Activated T-helper 2 cell treated with anti-CD3 and anti-CD28 coated beads, Interferon-gamma antibody, Interleukin-2, Interleukin-4, amounts not matched to agents 10 μg/mL and 5 μg/mL and 100 μg/mL, durations not matched to agents 14 hours and 24 hours and 36 hours (primary cell): ENCODE results near the gene FRMPD1. TPM values are rescaled to one million over a fixed set of nuclear protein-coding genes. Genes with fewer than 3 reads are reported as not detected.

Experiments
- DNase-seq: peaks from one replicate; pipeline ENCODE4 v3.0.0; 2021; ENCODE audit warnings: low spot score
- H3K27ac Mint-ChIP-seq: one replicate; pipeline ENCODE4 v1.8.0; 2021; ENCODE audit warnings: mixed read lengths
- H3K27me3 Mint-ChIP-seq: one replicate; pipeline ENCODE4 v1.8.0; 2021; ENCODE audit warnings: low read depth, mixed read lengths
- H3K36me3 Mint-ChIP-seq: one replicate; pipeline ENCODE4 v1.8.0; 2021; ENCODE audit warnings: low read depth, mixed read lengths
- H3K4me1 Mint-ChIP-seq: one replicate; pipeline ENCODE4 v1.8.0; 2021; ENCODE audit warnings: low read depth, mixed read lengths
- H3K4me3 Mint-ChIP-seq: one replicate; pipeline ENCODE4 v1.8.0; 2021; ENCODE audit warnings: low read depth, mild to moderate bottlenecking, moderate library complexity, mixed read lengths
- H3K9me3 Mint-ChIP-seq: one replicate; pipeline ENCODE4 v1.8.0; 2021; ENCODE audit warnings: mixed read lengths
- intact Hi-C: fragments of 100-400 bp; cut with micrococcal nuclease; formaldehyde crosslinking; loops from one replicate; pipeline ENCODE4 v1.15.1; 2023
- total RNA-seq: library from RNA; stranded (reverse); gene quantifications from 2 replicates; pipeline ENCODE4 v1.2.3, GENCODE V29; 2022

Gene FRMPD1
- total RNA-seq, 1 donor from 2014 or later = not detected

- Mint-ChIP-seq H3K9me3 (no peaks in the 10 kb centered on the region), H3K27me3 (peaks cover 6% of the 10 kb centered on the region), H3K4me1 (no peaks in the 10 kb centered on the region), H3K4me3 (no peak overlapping the region), H3K27ac (no peak overlapping the region), H3K36me3 (no peaks in the 10 kb centered on the region)
- intact Hi-C loops = no loop called here
- no peak for DNase-seq
Measured at GRCh38 chr9:37621273-37622121, 29.3 kb upstream of the FRMPD1 start.

DNA sequence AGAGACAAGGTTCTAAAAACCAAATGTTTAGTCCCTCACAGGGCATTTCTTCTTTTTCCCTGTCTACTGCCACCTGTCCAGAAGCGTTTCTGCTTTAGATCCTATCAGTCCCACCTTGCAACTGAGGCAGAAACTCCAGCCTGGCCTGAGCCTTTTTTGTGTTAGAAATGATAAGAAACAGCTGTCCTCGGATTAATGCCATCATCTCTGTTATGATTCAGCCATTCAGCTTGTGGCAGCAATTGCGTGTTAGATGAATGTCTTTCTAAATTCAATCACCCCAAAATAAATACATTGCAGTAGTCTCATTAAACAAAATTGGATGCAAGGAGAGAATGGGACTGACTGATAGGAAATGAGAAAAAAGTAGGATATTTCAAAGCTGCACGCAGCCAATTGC lies 28.3 kb upstream of the FRMPD1 start:
- intact Hi-C loops = no loop called here
- no peak for DNase-seq
- Mint-ChIP-seq H3K4me1 (no peaks in the 10 kb centered on the region), H3K27ac (no peak overlapping the region), H3K36me3 (no peaks in the 10 kb centered on the region), H3K4me3 (no peak overlapping the region), H3K9me3 (no peaks in the 10 kb centered on the region), H3K27me3 (peaks cover 9% of the 10 kb centered on the region)

DNA sequence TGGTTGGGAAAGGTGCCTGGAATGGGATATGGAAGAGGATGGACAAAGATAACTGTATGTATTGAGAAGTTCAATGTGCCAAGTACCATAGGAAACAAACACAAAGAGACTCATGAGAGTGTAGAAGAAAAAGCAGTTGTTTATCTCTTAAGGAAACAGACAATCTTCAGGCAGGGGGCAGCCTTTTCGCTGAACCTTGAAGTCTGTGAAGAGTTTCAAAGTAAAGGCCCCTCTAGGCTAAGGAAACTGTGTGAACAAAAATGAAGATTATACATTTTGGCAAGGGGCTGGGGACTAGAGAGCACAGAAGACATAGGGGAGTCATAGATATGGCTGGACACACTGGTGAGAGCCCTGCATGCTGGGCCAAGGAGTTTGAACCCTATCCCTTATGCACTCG lies 27.5 kb upstream of the FRMPD1 start:
- intact Hi-C loops = no loop called here
- Mint-ChIP-seq H3K27me3 (peaks cover 9% of the 10 kb centered on the region), H3K4me1 (no peaks in the 10 kb centered on the region), H3K9me3 (no peaks in the 10 kb centered on the region), H3K36me3 (no peaks in the 10 kb centered on the region), H3K27ac (no peak overlapping the region), H3K4me3 (no peak overlapping the region)
- DNase-seq = no peak

DNA sequence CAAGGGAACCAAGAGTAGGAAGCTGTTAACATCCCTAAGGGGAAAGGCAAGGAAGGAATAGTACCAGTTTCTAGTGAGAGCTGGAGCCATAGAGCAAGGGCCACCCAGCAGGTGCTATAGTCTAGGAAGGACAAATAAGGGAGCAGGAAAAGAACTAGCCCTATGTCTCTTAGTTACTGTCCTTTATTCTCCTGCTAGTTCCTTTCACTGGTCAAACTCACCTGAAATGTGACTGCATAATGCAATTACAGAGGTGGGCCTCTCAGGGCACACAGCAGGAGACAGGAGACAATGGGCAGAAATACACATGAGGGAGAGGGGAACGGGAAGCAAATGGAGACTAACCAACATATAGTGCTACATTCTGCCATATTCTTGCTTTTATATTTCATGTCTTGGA lies 26.7 kb upstream of the FRMPD1 start:
- Mint-ChIP-seq H3K27me3 (peaks cover 6% of the 10 kb centered on the region), H3K27ac (no peak overlapping the region), H3K9me3 (no peaks in the 10 kb centered on the region), H3K4me1 (no peaks in the 10 kb centered on the region), H3K4me3 (no peak overlapping the region), H3K36me3 (no peaks in the 10 kb centered on the region)
- no peak for DNase-seq
- intact Hi-C loops = no loop called here

DNA sequence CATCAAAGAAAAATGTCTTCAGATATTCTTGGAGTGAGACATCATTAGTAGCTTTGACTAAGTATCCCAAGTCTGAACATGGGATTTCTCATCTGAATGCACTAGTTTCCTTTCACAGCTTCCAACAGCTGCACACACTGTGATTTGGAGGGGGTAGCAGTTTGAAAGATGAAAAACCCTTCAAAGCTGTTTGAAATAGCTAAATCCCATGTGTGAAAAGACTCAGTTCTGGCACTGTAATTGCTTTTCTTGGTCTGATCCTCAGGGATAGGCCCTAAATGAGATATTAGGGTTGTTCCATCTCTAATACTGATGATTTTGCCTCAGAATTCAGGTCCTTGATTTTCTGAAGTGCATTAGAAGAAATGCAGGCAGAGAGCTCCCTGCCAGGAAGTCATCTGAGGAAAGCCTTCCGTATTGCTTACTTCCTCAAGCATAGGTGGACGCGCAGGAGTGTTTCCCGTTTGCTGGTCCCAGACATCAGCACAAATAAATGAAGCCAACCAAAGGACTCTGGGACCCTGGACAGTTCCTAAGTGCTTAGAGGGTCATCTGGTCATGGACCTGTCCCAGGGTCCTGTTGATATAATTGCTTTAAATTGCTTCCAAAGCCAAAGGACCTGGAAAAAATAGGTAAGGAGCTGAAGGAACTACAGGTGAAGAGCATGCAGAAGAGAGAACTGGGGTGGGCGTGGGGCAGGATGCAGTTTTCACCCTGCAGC lies 25.6 kb upstream of the FRMPD1 start:
- Mint-ChIP-seq H3K27me3 (peaks cover 6% of the 10 kb centered on the region), H3K4me1 (no peaks in the 10 kb centered on the region), H3K27ac (no peak overlapping the region), H3K9me3 (no peaks in the 10 kb centered on the region), H3K4me3 (no peak overlapping the region), H3K36me3 (no peaks in the 10 kb centered on the region)
- intact Hi-C loops = no loop called here
- DNase-seq = no peak

GRCh38 chr9:37625758-37626147 lies 25.0 kb upstream of the FRMPD1 start:
- no peaks in the 10 kb centered on the region for H3K4me1 Mint-ChIP-seq
- intact Hi-C loops = no loop called here
- peaks cover 6% of the 10 kb centered on the region for H3K27me3 Mint-ChIP-seq
- H3K4me3 Mint-ChIP-seq = no peak overlapping the region
- H3K27ac Mint-ChIP-seq = no peak overlapping the region
- no peaks in the 10 kb centered on the region for H3K9me3 Mint-ChIP-seq
- no peak for DNase-seq
- no peaks in the 10 kb centered on the region for H3K36me3 Mint-ChIP-seq

- H3K4me3 Mint-ChIP-seq = no peak overlapping the region
- H3K27ac Mint-ChIP-seq = no peak overlapping the region
- intact Hi-C loops = no loop called here
- no peaks in the 10 kb centered on the region for H3K4me1 Mint-ChIP-seq
- H3K27me3 Mint-ChIP-seq = peaks cover 6% of the 10 kb centered on the region
- DNase-seq = no peak
- no peaks in the 10 kb centered on the region for H3K9me3 Mint-ChIP-seq
- H3K36me3 Mint-ChIP-seq = no peaks in the 10 kb centered on the region
Measured at GRCh38 chr9:37626708-37627292, 24.0 kb upstream of the FRMPD1 start.

DNA sequence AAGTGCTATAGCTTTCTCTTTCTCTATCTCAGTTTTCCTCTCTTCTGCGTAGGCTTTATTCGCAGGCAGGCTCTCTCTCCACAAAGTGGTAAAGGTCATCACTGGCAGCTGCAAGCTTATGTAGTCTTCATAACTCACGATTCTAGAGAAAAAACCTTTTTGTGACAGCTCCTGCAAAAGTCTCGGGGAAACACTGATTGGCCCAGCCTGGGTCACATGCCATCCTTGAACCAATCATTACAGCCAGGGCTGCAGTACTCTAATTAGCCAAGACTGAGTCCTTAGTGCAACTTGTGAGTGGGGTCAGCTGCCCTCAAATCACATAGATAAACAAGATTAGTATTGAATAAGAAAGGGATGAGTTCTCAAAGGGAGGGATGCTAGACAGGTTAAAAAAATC lies 18.3 kb upstream of the FRMPD1 start:
- no peaks in the 10 kb centered on the region for H3K9me3 Mint-ChIP-seq
- peaks cover 3% of the 10 kb centered on the region for H3K27me3 Mint-ChIP-seq
- H3K4me1 Mint-ChIP-seq = no peaks in the 10 kb centered on the region
- intact Hi-C loops = no loop called here
- no peaks in the 10 kb centered on the region for H3K36me3 Mint-ChIP-seq
- H3K4me3 Mint-ChIP-seq = no peak overlapping the region
- no peak for DNase-seq
- no peak overlapping the region for H3K27ac Mint-ChIP-seq

- H3K9me3 Mint-ChIP-seq = no peaks in the 10 kb centered on the region
- intact Hi-C loops = no loop called here
- no peak overlapping the region for H3K27ac Mint-ChIP-seq
- no peaks in the 10 kb centered on the region for H3K36me3 Mint-ChIP-seq
- DNase-seq = no peak
- H3K4me3 Mint-ChIP-seq = no peak overlapping the region
- H3K4me1 Mint-ChIP-seq = no peaks in the 10 kb centered on the region
- peaks cover 5% of the 10 kb centered on the region for H3K27me3 Mint-ChIP-seq
Measured at GRCh38 chr9:37635808-37636207, 14.9 kb upstream of the FRMPD1 start.

DNA sequence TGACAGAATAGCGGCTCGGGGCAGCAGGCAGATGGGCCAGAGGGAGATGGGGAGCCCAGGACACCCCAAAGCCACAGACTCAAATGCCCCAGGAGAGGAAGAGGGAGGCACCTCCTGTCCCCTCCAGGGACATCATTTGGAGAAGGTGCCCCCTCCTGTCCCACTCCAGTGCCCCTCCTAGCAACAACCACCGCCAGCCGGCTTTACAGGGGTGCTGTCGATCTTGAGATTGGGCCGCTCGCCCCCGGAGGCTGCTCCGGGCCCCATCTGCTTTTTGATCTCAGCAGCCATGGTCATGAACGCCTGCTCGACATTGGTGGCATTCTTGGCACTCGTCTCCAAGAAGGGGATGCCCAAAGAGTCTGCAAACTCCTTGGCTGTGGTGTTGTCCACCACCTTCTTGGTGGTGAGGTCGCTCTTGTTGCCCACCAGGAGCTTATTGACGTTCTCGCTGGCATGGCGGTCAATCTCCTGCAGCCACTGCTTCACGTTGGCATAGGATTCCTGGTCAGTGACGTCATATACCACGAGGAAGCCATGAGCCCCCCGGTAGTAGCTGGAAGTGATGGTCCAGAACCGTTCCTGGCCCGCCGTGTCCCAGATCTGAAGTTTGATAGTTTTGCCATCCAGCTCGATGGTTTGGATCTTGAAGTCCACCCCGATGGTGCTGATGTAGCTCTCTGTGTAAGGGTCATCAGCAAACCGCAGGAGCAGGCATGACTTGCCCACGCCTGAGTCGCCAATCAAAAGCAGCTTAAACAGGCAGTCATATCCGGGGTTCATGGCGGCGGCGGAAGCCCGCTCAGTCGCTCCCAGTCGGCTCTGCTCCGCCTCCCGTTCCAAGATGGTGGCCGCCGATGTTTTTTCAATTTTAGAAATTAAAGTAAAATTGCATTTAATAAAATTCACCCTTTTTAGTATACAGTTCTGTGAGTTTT lies 14.0 kb upstream of the FRMPD1 start:
- intact Hi-C loops = no loop called here
- Mint-ChIP-seq H3K4me1 (no peaks in the 10 kb centered on the region), H3K4me3 (no peak overlapping the region), H3K27me3 (peaks cover 12% of the 10 kb centered on the region), H3K9me3 (no peaks in the 10 kb centered on the region), H3K36me3 (no peaks in the 10 kb centered on the region), H3K27ac (no peak overlapping the region)
- no peak for DNase-seq

DNA sequence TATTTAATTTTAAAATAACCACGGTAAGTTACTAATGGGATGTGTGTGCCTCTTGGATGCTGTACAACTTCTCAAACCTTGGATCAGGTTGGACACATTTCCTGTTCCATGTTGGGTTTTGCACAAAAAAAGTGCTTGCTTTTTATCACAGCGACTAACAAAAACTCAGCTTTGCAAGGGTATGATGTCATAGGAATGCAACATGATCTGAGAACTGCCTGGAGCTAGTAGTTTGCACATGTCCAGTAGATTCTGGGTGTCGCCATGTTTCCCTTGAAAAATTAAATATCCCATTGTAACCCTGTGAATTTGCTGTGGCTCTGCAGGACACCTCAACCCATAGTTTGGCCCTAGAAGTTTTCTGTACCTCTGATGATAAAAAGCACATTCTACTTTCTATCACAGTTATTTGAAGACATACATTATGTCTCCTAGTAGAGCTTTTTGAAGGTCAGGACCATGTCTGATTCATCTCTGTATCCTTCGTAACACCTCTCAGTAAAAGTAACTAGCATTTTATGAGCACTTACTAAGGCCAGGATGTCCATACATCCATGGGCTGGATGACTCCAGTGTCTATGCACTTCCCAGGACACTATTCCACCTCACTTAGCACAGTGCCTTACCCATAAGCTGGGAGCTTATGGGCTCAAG lies 11.5 kb upstream of the FRMPD1 start:
- no peaks in the 10 kb centered on the region for H3K36me3 Mint-ChIP-seq
- H3K4me1 Mint-ChIP-seq = no peaks in the 10 kb centered on the region
- no peak overlapping the region for H3K4me3 Mint-ChIP-seq
- DNase-seq = no peak
- peaks cover 24% of the 10 kb centered on the region for H3K27me3 Mint-ChIP-seq
- no peak overlapping the region for H3K27ac Mint-ChIP-seq
- H3K9me3 Mint-ChIP-seq = no peaks in the 10 kb centered on the region
- intact Hi-C loops = no loop called here

DNA sequence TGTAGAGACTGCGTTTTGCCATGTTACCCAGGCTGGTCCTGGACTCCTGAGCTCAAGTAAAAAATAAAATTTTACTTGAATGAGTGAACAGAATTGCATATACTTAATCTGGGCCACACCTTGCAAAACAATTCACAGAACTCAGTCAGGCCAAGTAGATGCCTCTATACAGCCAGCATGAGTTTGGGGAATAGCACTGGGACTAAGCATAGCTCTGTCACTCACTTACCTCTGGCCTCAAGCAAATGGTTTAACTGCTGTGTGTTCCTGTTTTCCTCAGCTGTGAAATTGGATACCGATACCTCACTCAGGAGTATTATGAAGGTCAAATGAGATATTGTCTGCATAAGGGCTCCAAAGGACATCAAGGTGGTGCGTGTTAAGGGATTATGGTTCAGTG lies 10.9 kb upstream of the FRMPD1 start:
- Mint-ChIP-seq H3K9me3 (no peaks in the 10 kb centered on the region), H3K4me3 (no peak overlapping the region), H3K27ac (no peak overlapping the region), H3K27me3 (peaks cover 26% of the 10 kb centered on the region), H3K4me1 (no peaks in the 10 kb centered on the region), H3K36me3 (no peaks in the 10 kb centered on the region)
- no peak for DNase-seq
- intact Hi-C loops = no loop called here
